Upper lobe of left lung (tissue), 6 donors: ENCODE measurements around the gene PITPNM3. TPM values are rescaled to one million over a fixed set of nuclear protein-coding genes. Genes with fewer than 3 reads are reported as not detected.

Experiments used
- ATAC-seq, 2 donors: fragments of 200-7000 bp; cut with Tn5 transposase; one replicate each; pipeline ENCODE4 v1.9.1; 2022; ENCODE audit warnings: mild to moderate bottlenecking in 2 of 2, moderate library complexity in 2 of 2; ENCODE audit not compliant: low FRiP score in 2 of 2
- DNase-seq, 2 donors: peaks; one replicate each; pipeline ENCODE4 v3.0.0-alpha.2; 2019 to 2020
- H3K27ac ChIP-seq, 4 donors: fragments of 200-600 bp; sonication (generic); one replicate each; pipeline ENCODE4 v1.5.1; 2016 to 2019
- H3K27me3 ChIP-seq, 4 donors: fragments of 200-600 bp; sonication (generic); one replicate each; pipeline ENCODE4 v1.5.1; 2017 to 2019
- H3K36me3 ChIP-seq, 4 donors: fragments of 200-600 bp; sonication (generic); one replicate each; pipeline ENCODE4 v1.5.1; 2016 to 2019
- H3K4me1 ChIP-seq, 4 donors: fragments of 200-600 bp; sonication (generic); one replicate each; pipeline ENCODE4 v1.5.1; 2018 to 2019
- H3K4me3 ChIP-seq, 4 donors: fragments of 200-600 bp; sonication (generic); one replicate each; pipeline ENCODE4 v1.5.1; 2017 to 2019; ENCODE audit warnings: mild to moderate bottlenecking in 2 of 4, moderate library complexity in 1 of 4
- H3K9me3 ChIP-seq, 4 donors: fragments of 200-600 bp; sonication (generic); one replicate each; pipeline ENCODE4 v1.5.1; 2018 to 2019
- CTCF ChIP-seq, 6 experiments: fragments of 450-650 bp in 4 of 6; fragments of 200-600 bp in 2 of 6; sonication (generic) in 2 of 6; IDR thresholded peaks; one replicate each; pipeline ENCODE4 v1.5.1; 2016 to 2019; ENCODE audit warnings: antibody characterized with exemption in 6 of 6
- EP300 ChIP-seq, 4 donors: sonication (generic); formaldehyde crosslinking; IDR thresholded peaks; one replicate each; pipeline ENCODE4 v1.5.1; 2017; ENCODE audit warnings: antibody characterized with exemption in 4 of 4, control low read depth in 2 of 4
- POLR2A ChIP-seq, 4 donors: fragments of 450-650 bp; IDR thresholded peaks; one replicate each; pipeline ENCODE4 v1.5.1; 2016 to 2017; ENCODE audit warnings: antibody characterized with exemption in 4 of 4, mild to moderate bottlenecking in 2 of 4
- POLR2AphosphoS5 ChIP-seq, 2 donors: sonication (generic); formaldehyde crosslinking; IDR thresholded peaks; one replicate each; pipeline ENCODE4 v1.5.1; 2017; ENCODE audit warnings: antibody characterized with exemption in 2 of 2
- WGBS, 2 donors: methylation state at CpG; one replicate each; pipeline ENCODE4 v1.1.5; 2017 to 2018; 5-methylcytosine and 5-hydroxymethylcytosine counted together
- total RNA-seq, 6 donors: library from RNA; depleted of rRNA in 4 of 6; stranded (reverse); fragments of >200 nt in 4 of 6; gene quantifications; one replicate each; pipeline versions ENCODE4 v1.1.0 to v1.2.1, GENCODE V29; 2016 to 2021
- donor health status: DM: no; HTN: no; CAD: no; lungs with moderate emphysema.
- donor health status: DM: no; HTN: yes; CAD: no; lungs with severe emphysema.

PITPNM3 gene
- total RNA-seq, 6 donors from 2014 or later, result 10.3 to 16.3 (median 12.5) TPM

- no peak for DNase-seq
- Histone ChIP-seq H3K36me3 (no peaks in the 10 kb centered on the region), H3K4me1 (peaks cover 25 to 46% (median 32%) of the 10 kb centered on the region in 4 donors), H3K9me3 (no peaks in the 10 kb centered on the region), H3K4me3 (no peak overlapping the region), H3K27me3 (peaks cover 0 to 8% (median 4%) of the 10 kb centered on the region in 4 donors), H3K27ac (peak overlapping the region in 3 of 4 donors; percentile 49 to 89 (median 71))
- no peak for ATAC-seq
- TF ChIP-seq EP300 (IDR thresholded peaks at IDR 0.05) (no peak), POLR2A (IDR thresholded peaks at IDR 0.05) (no peak), CTCF (IDR thresholded peaks at IDR 0.05) (no peak), POLR2AphosphoS5 (IDR thresholded peaks at IDR 0.05) (no peak)
- 61 to 74% methylated on average over 5 of the region's 5 CpGs for WGBS, 2 donors
These were observed 5.0 kb downstream of the PITPNM3 start for GRCh38 chr17:6551356-6551755.

GRCh38 chr17:6549384-6550036 lies 6.8 kb downstream of the PITPNM3 start:
- DNase-seq, result no peak
- TF ChIP-seq CTCF (IDR thresholded peaks at IDR 0.05), result peak in 1 of 6 experiments; percentile 5
- TF ChIP-seq EP300 (IDR thresholded peaks at IDR 0.05), result no peak
- Histone ChIP-seq H3K27me3 (no peaks in the 10 kb centered on the region), H3K4me3 (no peak overlapping the region), H3K4me1 (peaks cover 8 to 28% (median 19%) of the 10 kb centered on the region in 4 donors), H3K27ac (peak overlapping the region in 2 of 4 donors; percentile 7 to 26), H3K36me3 (no peaks in the 10 kb centered on the region), H3K9me3 (no peaks in the 10 kb centered on the region)
- no peak for ATAC-seq
- 76 to 79% methylated on average over 7 to 9 of the region's 9 CpGs for WGBS, 2 donors

- Histone ChIP-seq H3K4me1 (peaks cover 7 to 27% (median 18%) of the 10 kb centered on the region in 4 donors), H3K27ac (peak overlapping the region in 3 of 4 donors; percentile 7 to 64 (median 26)), H3K36me3 (no peaks in the 10 kb centered on the region), H3K4me3 (no peak overlapping the region), H3K27me3 (no peaks in the 10 kb centered on the region), H3K9me3 (no peaks in the 10 kb centered on the region)
- ATAC-seq, result no peak
- 15 to 20% methylated on average over 9 to 11 of the region's 11 CpGs for WGBS, 2 donors
- DNase-seq, result peak in 1 of 2 donors; percentile 49
- TF ChIP-seq POLR2A (IDR thresholded peaks at IDR 0.05), result no peak
These were observed 7.6 kb downstream of the PITPNM3 start for GRCh38 chr17:6548578-6549330.

GRCh38 chr17:6548034-6548433 lies 8.3 kb downstream of the PITPNM3 start:
- H3K4me3 ChIP-seq, result no peak overlapping the region
- no peaks in the 10 kb centered on the region for H3K9me3 ChIP-seq
- H3K27me3 ChIP-seq, result no peaks in the 10 kb centered on the region
- H3K4me1 ChIP-seq, result peaks cover 7 to 27% (median 18%) of the 10 kb centered on the region in 4 donors
- WGBS, 2 donors, result 39 to 58% methylated on average over 3 to 5 of the region's 5 CpGs
- peak overlapping the region in 2 of 4 donors; percentile 26 to 64 for H3K27ac ChIP-seq
- TF ChIP-seq EP300 (IDR thresholded peaks at IDR 0.05), result no peak
- ATAC-seq (no peak), DNase-seq (no peak)
- H3K36me3 ChIP-seq, result no peaks in the 10 kb centered on the region

GRCh38 chr17:6547336-6547735 lies 9.0 kb downstream of the PITPNM3 start:
- H3K27me3 ChIP-seq, result no peaks in the 10 kb centered on the region
- 88 to 90% methylated on average over 6 of the region's 6 CpGs for WGBS, 2 donors
- no peak overlapping the region for H3K27ac ChIP-seq
- no peaks in the 10 kb centered on the region for H3K9me3 ChIP-seq
- H3K4me3 ChIP-seq, result no peak overlapping the region
- TF ChIP-seq CTCF (IDR thresholded peaks at IDR 0.05) (no peak), POLR2AphosphoS5 (IDR thresholded peaks at IDR 0.05) (no peak)
- no peak for ATAC-seq
- no peak for DNase-seq
- no peaks in the 10 kb centered on the region for H3K36me3 ChIP-seq
- peaks cover 7 to 25% (median 16%) of the 10 kb centered on the region in 4 donors for H3K4me1 ChIP-seq
